Measurements from ENCODE around the gene MTA2.
"Not testable (repeated sequence)": the region's sequence is repeated elsewhere in the genome, so short reads cannot be mapped to it uniquely, and the experiment has no call there.

DNA sequence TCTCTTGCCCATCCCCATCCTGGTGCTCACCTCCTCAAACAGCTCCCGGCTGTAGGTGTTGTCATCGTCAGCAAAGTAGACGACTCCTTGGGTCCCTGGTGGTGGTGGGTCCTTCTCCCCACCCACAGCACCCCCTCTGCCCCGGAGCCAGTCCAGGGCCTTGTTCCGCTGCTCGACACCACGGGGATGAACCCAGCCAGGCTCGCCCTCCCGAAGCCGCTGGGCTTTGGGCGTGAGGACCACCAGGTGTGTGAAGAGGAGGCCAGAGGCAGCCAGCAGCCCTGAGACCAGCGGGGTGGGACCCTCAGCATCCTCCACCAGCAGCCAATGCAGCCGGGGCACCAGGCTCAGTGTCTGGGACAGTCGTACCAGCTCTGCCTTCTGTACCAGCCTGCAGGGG lies 15.3 kb upstream of the MTA2 start:
- TF ChIP-seq, protein P1, sequence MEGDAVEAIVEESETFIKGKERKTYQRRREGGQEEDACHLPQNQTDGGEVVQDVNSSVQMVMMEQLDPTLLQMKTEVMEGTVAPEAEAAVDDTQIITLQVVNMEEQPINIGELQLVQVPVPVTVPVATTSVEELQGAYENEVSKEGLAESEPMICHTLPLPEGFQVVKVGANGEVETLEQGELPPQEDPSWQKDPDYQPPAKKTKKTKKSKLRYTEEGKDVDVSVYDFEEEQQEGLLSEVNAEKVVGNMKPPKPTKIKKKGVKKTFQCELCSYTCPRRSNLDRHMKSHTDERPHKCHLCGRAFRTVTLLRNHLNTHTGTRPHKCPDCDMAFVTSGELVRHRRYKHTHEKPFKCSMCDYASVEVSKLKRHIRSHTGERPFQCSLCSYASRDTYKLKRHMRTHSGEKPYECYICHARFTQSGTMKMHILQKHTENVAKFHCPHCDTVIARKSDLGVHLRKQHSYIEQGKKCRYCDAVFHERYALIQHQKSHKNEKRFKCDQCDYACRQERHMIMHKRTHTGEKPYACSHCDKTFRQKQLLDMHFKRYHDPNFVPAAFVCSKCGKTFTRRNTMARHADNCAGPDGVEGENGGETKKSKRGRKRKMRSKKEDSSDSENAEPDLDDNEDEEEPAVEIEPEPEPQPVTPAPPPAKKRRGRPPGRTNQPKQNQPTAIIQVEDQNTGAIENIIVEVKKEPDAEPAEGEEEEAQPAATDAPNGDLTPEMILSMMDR (IDR thresholded peaks at IDR 0.05; ENCODE audit: control extremely low read depth in 1 of 3, insufficient read depth in 1 of 3, low read depth in 1 of 3, low read length in 3 of 3) = not testable (repeated sequence)
- TF ChIP-seq POLR2AphosphoS5 (IDR thresholded peaks at IDR 0.05; ENCODE audit: low read depth, low read length); POLR2A (IDR thresholded peaks at IDR 0.05; ENCODE audit: control extremely low read depth in 1 of 2, low read depth in 2 of 2, low read length in 2 of 2); SIRT6 (IDR thresholded peaks at IDR 0.05; ENCODE audit: low read length); EZH2 (IDR thresholded peaks at IDR 0.05; ENCODE audit: low read depth, low read length, severe bottlenecking); CHD2 (IDR thresholded peaks at IDR 0.05; ENCODE audit: low read length); GABPA (IDR thresholded peaks at IDR 0.05; ENCODE audit: borderline replicate concordance, insufficient read depth, low read length); EP300 (IDR thresholded peaks at IDR 0.05; ENCODE audit: borderline replicate concordance in 1 of 2, low read depth in 2 of 2, low read length in 2 of 2): not testable (repeated sequence)
- TF ChIP-seq, protein P2, sequence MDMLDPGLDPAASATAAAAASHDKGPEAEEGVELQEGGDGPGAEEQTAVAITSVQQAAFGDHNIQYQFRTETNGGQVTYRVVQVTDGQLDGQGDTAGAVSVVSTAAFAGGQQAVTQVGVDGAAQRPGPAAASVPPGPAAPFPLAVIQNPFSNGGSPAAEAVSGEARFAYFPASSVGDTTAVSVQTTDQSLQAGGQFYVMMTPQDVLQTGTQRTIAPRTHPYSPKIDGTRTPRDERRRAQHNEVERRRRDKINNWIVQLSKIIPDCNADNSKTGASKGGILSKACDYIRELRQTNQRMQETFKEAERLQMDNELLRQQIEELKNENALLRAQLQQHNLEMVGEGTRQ (IDR thresholded peaks at IDR 0.05; ENCODE audit: low read length) = not testable (repeated sequence)
- TF ChIP-seq, protein P3, sequence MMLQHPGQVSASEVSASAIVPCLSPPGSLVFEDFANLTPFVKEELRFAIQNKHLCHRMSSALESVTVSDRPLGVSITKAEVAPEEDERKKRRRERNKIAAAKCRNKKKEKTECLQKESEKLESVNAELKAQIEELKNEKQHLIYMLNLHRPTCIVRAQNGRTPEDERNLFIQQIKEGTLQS (IDR thresholded peaks at IDR 0.05; ENCODE audit: insufficient read depth, low read depth, low read length) = not testable (repeated sequence)

All from H1 (cell line).